Aorta (tissue), 4 donors: Measurements from ENCODE around the gene RAB4B. TPM values are rescaled to one million over a fixed set of nuclear protein-coding genes. Genes with fewer than 3 reads are reported as not detected.

ENCODE experiments used
- polyA plus RNA-seq, 2 donors: library from polyadenylated mRNA; stranded (reverse); fragments of 200-250 nt; gene quantifications; one replicate each; pipeline ENCODE4 v1.2.3, GENCODE V29; 2013
- total RNA-seq, 2 donors: library from RNA; stranded (reverse); fragmentation: NEBNext Ultra II Directional; extraction: Animal tissue kit (Norgen Biotek cat#: 25700); gene quantifications; one replicate each; pipeline ENCODE4 v1.2.1, GENCODE V29; 2021
- donor health status: healthy with polysubstance abuse.
- donor health status: Bipolar disorder and iron deficiency.
- donor health status: DM: no; HTN: no; CAD: no.
- donor health status: DM: yes; HTN: yes; CAD: no.

The RAB4B gene
- total and polyA plus RNA-seq, 4 donors = 19.3 to 67.2 (median 30.7) TPM

Other genes with a start within 250 kb of the RAB4B start
- 10 to 100 TPM; 54.0 to 75.3 TPM for gene SHKBP1, start 201.4 kb upstream of the RAB4B start, total RNA-seq
- 100 to 1,000 TPM in 1 of 2 donors, 10 to 100 TPM in 1; 29.4 to 150 TPM for gene SHKBP1, start 201.4 kb upstream of the RAB4B start, polyA plus RNA-seq
- 100 to 1,000 TPM; 286 to 725 TPM for gene LTBP4, start 176.9 kb upstream of the RAB4B start, total RNA-seq
- gene LTBP4, start 176.9 kb upstream of the RAB4B start, polyA plus RNA-seq = 100 to 1,000 TPM; 140 to 768 TPM
- gene NUMBL, start 87.6 kb upstream of the RAB4B start, total RNA-seq = 10 to 100 TPM; 51.7 to 95.4 TPM
- 10 to 100 TPM in 1 of 2 donors, 1 to 10 TPM in 1; 9.8 to 70.2 TPM for gene NUMBL, start 87.6 kb upstream of the RAB4B start, polyA plus RNA-seq
- 10 to 100 TPM; 26.2 to 39.3 TPM for gene COQ8B, start 61.4 kb upstream of the RAB4B start, total RNA-seq
- gene COQ8B, start 61.4 kb upstream of the RAB4B start, polyA plus RNA-seq = 10 to 100 TPM; 20.5 to 79.8 TPM
- gene ITPKC, start 61.1 kb upstream of the RAB4B start, total RNA-seq = 10 to 100 TPM; 23.9 to 25.7 TPM
- gene ITPKC, start 61.1 kb upstream of the RAB4B start, polyA plus RNA-seq = 10 to 100 TPM; 11.1 to 13.8 TPM
- 1 to 10 TPM; 4.2 to 6.1 TPM for gene ACTMAP, start 27.8 kb upstream of the RAB4B start, total RNA-seq
- 1 to 10 TPM in 1 of 2 donors, under 1 TPM in 1; 0.88 to 3.2 TPM for gene ACTMAP, start 27.8 kb upstream of the RAB4B start, polyA plus RNA-seq
- 10 to 100 TPM; 40.5 to 47.2 TPM for gene SNRPA, start 27.0 kb upstream of the RAB4B start, total RNA-seq
- 10 to 100 TPM; 26.7 to 49.1 TPM for gene SNRPA, start 27.0 kb upstream of the RAB4B start, polyA plus RNA-seq
- 1 to 10 TPM; 1.7 to 3.6 TPM for gene MIA, start 2.7 kb upstream of the RAB4B start, total RNA-seq
- gene MIA, start 2.7 kb upstream of the RAB4B start, polyA plus RNA-seq = not detected
- 100 to 1,000 TPM in 1 of 2 donors, 10 to 100 TPM in 1; 85.7 to 102 TPM for gene EGLN2, start 20.9 kb downstream of the RAB4B start, total RNA-seq
- 100 to 1,000 TPM in 1 of 2 donors, 10 to 100 TPM in 1; 60.0 to 120 TPM for gene EGLN2, start 20.9 kb downstream of the RAB4B start, polyA plus RNA-seq
- gene CYP2A6, start 72.2 kb downstream of the RAB4B start, total RNA-seq = not detected
- gene CYP2A6, start 72.2 kb downstream of the RAB4B start, polyA plus RNA-seq = under 1 TPM in 1 of 2 donors, not detected in 1; 0.38 TPM
- not detected for gene CYP2A7, start 104.0 kb downstream of the RAB4B start, total RNA-seq
- not detected for gene CYP2A7, start 104.0 kb downstream of the RAB4B start, polyA plus RNA-seq
- gene CYP2B6, start 213.0 kb downstream of the RAB4B start, total RNA-seq = not detected
- gene CYP2B6, start 213.0 kb downstream of the RAB4B start, polyA plus RNA-seq = 1 to 10 TPM in 1 of 2 donors, not detected in 1; 1.6 TPM